NT2/D1 (cell line): Measurements from ENCODE around the gene FARP1.

Experiments
- SUZ12 ChIP-seq: IDR thresholded peaks from 2 replicates; pipeline ENCODE4 v1.6.1; 2011; ENCODE audit not compliant: insufficient read length, insufficient read depth; ENCODE audit errors: extremely low read depth
- YY1 ChIP-seq: IDR thresholded peaks from 2 replicates; pipeline ENCODE4 v1.6.1; 2011; ENCODE audit not compliant: insufficient read length, insufficient read depth
- ZNF274 ChIP-seq: IDR thresholded peaks from 2 replicates; pipeline ENCODE4 v1.6.1; 2011; ENCODE audit warnings: mild to moderate bottlenecking, low read depth, low read length

DNA sequence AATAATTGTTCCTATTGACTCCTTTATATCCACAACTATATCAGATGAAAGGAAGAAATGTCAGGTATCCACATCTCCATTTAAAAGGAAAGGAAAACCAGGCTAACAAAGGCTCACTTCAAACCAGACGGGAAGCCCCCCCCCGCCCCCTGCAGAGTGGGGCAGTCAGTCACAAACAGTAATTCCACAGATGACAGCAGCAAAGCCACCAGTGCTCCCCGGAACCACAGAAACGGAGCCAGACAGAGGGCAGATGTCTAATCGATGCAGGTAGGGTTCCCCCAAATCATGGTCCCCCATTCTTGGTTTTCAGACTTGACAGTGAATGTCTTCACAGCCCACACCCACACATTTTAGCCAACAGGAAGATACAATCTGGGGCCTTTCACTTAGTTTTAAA lies 333.2 kb downstream of the FARP1 start:
- TF ChIP-seq YY1: no peak
- no peak for TF ChIP-seq ZNF274
- no peak for TF ChIP-seq SUZ12
